K562 (cell line): ENCODE data around the gene METTL22. TPM values are rescaled to one million over a fixed set of nuclear protein-coding genes. Genes with fewer than 3 reads are reported as not detected.

Experiments used
- ATAC-seq: fragments of 200-7000 bp; cut with Tn5 transposase; 3 replicates; pipeline ENCODE4 v1.9.1; 2020; ENCODE audit warnings: moderate library complexity
- BruUV-seq: library from RNA; stranded (reverse); fragments of 400-500 nt; replicated peaks from 2 replicates; lab custom pipeline; 2021; lab: Mats Ljungman, UMichigan
- CTCF ChIA-PET: fragments of 300-600 bp; formaldehyde crosslinking; extraction: SDS; loops from one replicate; lab custom pipeline; 2021; ENCODE audit warnings: low intra/inter-chr PET ratio; lab: Yijun Ruan, JAX
- POLR2A ChIA-PET: fragments of 300-600, 350-650 bp; sonication (Branson Sonifier 250); formaldehyde crosslinking; extraction: SDS; loops from one replicate; lab custom pipeline; 2021; ENCODE audit warnings: antibody characterized with exemption, inconsistent platforms; lab: Yijun Ruan, JAX
- DNase-seq, 4 experiments: peaks; one replicate each; pipeline versions ENCODE4 v3.0.0 to v3.0.0-alpha.2; 2011 to 2018; ENCODE audit warnings: low spot score in 3 of 4, mixed read lengths in 3 of 4; ENCODE audit errors: extremely low read depth in 1 of 4
- FAIRE-seq: peaks from 2 replicates; lab custom pipeline; 2011; peaks lifted over from hg19 to GRCh38; lab: Jason Lieb, UNC
- H2AFZ ChIP-seq: 2 replicates; pipeline ENCODE4 v1.6.0; 2011; ENCODE audit warnings: low read depth, low read length, control low read depth, inconsistent platforms
- H3K27ac ChIP-seq: fragments of 200-600 bp; 3 replicates; pipeline ENCODE4 v1.8.0; 2011; ENCODE audit warnings: low read depth, mild to moderate bottlenecking, control low read depth, inconsistent platforms, low read length, moderate library complexity, mixed read lengths; ENCODE audit errors: extremely low read depth
- H3K27me3 ChIP-seq, 2 experiments: fragments of 300-600 bp in 1 of 2; 2 replicates in 1 of 2; 3 replicates in 1 of 2; pipeline versions ENCODE4 v1.6.0 to v1.8.0; 2011; ENCODE audit warnings: inconsistent platforms in 2 of 2, low read length in 2 of 2, mild to moderate bottlenecking in 1 of 2, mixed read lengths in 1 of 2, moderate library complexity in 1 of 2; ENCODE audit not compliant: control insufficient read depth in 2 of 2, insufficient read depth in 2 of 2
- H3K36me3 ChIP-seq: fragments of 300-600 bp; 3 replicates; pipeline ENCODE4 v1.8.0; 2011; ENCODE audit warnings: mild to moderate bottlenecking, low read length, inconsistent platforms; ENCODE audit not compliant: control insufficient read depth, insufficient read depth
- H3K4me1 ChIP-seq, 2 experiments: fragments of 200-600 bp in 1 of 2; replicated peaks in 1 of 2; 2 replicates in 1 of 2; 3 replicates in 1 of 2; pipeline versions ENCODE4 v1.5.1 to v1.8.0; 2011; ENCODE audit warnings: inconsistent platforms in 2 of 2, low read length in 2 of 2, mild to moderate bottlenecking in 1 of 2, mixed read lengths in 1 of 2, moderate library complexity in 1 of 2; ENCODE audit not compliant: control insufficient read depth in 2 of 2, insufficient read depth in 2 of 2
- H3K4me2 ChIP-seq: 2 replicates; pipeline ENCODE4 v1.6.1; 2011; ENCODE audit warnings: low read length, control low read depth, inconsistent platforms, mixed read lengths; ENCODE audit not compliant: insufficient read depth
- H3K4me3 ChIP-seq: fragments of 200-600 bp; sonication (generic), shearing (Covaris generic); 2 replicates; pipeline ENCODE4 v1.5.1; 2016; ENCODE audit warnings: control low read depth, inconsistent platforms
- H3K79me2 ChIP-seq: fragments of 200-600 bp; 3 replicates; pipeline ENCODE4 v1.8.0; 2011; ENCODE audit warnings: low read length, inconsistent platforms; ENCODE audit not compliant: control insufficient read depth, insufficient read depth
- H3K9ac ChIP-seq, 2 experiments: 2 replicates each; pipeline versions ENCODE4 v1.6.0 to v1.6.1; 2011; ENCODE audit warnings: low read depth in 2 of 2, low read length in 2 of 2, control low read depth in 1 of 2, inconsistent platforms in 1 of 2, mild to moderate bottlenecking in 1 of 2, mixed read lengths in 1 of 2; ENCODE audit not compliant: insufficient read depth in 1 of 2
- H3K9me1 ChIP-seq: one replicate; pipeline ENCODE4 v1.6.0; 2011; ENCODE audit warnings: inconsistent platforms, mild to moderate bottlenecking, low read length, moderate library complexity; ENCODE audit not compliant: control insufficient read depth, insufficient read depth
- H3K9me3 ChIP-seq: replicated peaks from 2 replicates; pipeline ENCODE4 v1.5.1; 2011; ENCODE audit warnings: low read depth, low read length, inconsistent platforms; ENCODE audit not compliant: control insufficient read depth, insufficient read depth
- H4K20me1 ChIP-seq: replicated peaks from 2 replicates; pipeline ENCODE4 v1.6.1; 2011; ENCODE audit warnings: low read length, inconsistent platforms, mixed read lengths; ENCODE audit not compliant: control insufficient read depth, insufficient read depth
- BACH1 ChIP-seq: fragments of 200-800 bp; sonication (Bioruptor generic); IDR thresholded peaks from 2 replicates; pipeline ENCODE4 v1.6.1; 2016; ENCODE audit warnings: missing genetic modification characterization, missing compliant biosample characterization
- BRD4 ChIP-seq: fragments of 200-600 bp; sonication (generic); IDR thresholded peaks from 2 replicates; pipeline ENCODE4 v1.6.1; 2017; ENCODE audit warnings: inconsistent platforms
- CAMTA2 ChIP-seq: fragments of 250-450 bp; sonication (Bioruptor Pico); conservative IDR thresholded peaks from 2 replicates; pipeline ENCODE4 v1.5.1; 2022
- EWSR1 ChIP-seq: fragments of 450-650 bp; IDR thresholded peaks from 2 replicates; pipeline ENCODE4 v1.6.1; 2018; ENCODE audit warnings: borderline replicate concordance, mild to moderate bottlenecking, low read depth, moderate library complexity; ENCODE audit not compliant: partially characterized antibody
- FOXJ3 ChIP-seq: sonication (generic); formaldehyde crosslinking; IDR thresholded peaks from 2 replicates; pipeline ENCODE4 v1.4.0; 2020; ENCODE audit warnings: mild to moderate bottlenecking, missing genetic modification reagents
- HCFC1 ChIP-seq: IDR thresholded peaks from 2 replicates; pipeline ENCODE4 v1.6.1; 2012; ENCODE audit warnings: low read depth, low read length, improper control_type of control experiment
- HSF4 ChIP-seq: fragments of 250-450 bp; sonication (Bioruptor Pico); IDR thresholded peaks from 2 replicates; pipeline ENCODE4 v2.1.2; 2022; ENCODE audit warnings: mild to moderate bottlenecking, moderate library complexity, borderline replicate concordance
- KAT8 ChIP-seq: fragments of 450-650 bp; IDR thresholded peaks from 2 replicates; pipeline ENCODE4 v1.6.1; 2016; ENCODE audit warnings: low read depth, mild to moderate bottlenecking
- POLR3A ChIP-seq: IDR thresholded peaks from 2 replicates; pipeline ENCODE4 v1.6.1; 2011; ENCODE audit warnings: borderline replicate concordance, mild to moderate bottlenecking, moderate library complexity; ENCODE audit not compliant: insufficient read length, insufficient read depth; ENCODE audit errors: extremely low read depth
- PRMT5 ChIP-seq: sonication (generic); formaldehyde crosslinking; IDR thresholded peaks from 2 replicates; pipeline ENCODE4 v1.5.0; 2020; ENCODE audit warnings: missing genetic modification reagents
- RAD51 ChIP-seq: fragments of 450-650 bp; IDR thresholded peaks from 2 replicates; pipeline ENCODE4 v1.7.1; 2016; ENCODE audit warnings: low read depth, mild to moderate bottlenecking, borderline replicate concordance
- STAT5B ChIP-seq: fragments of 250-450 bp; sonication (Bioruptor Pico); IDR thresholded peaks from 2 replicates; pipeline ENCODE4 v1.8.0; 2021; ENCODE audit warnings: mild to moderate bottlenecking, inconsistent platforms
- WGBS: fragments of 100-300 bp; shearing (Covaris generic); methylation state at CpG from one replicate; pipeline ENCODE4 v1.1.6; 2016; ENCODE audit warnings: low coverage, mixed read lengths; ENCODE audit not compliant: insufficient coverage; ENCODE audit errors: missing lambda C conversion rate; 5-methylcytosine and 5-hydroxymethylcytosine counted together
- in situ Hi-C: fragments of 300-500 bp; cut with MboI; formaldehyde crosslinking; loops from 4 replicates; pipeline ENCODE4 v1.15.0; 2018; ENCODE audit warnings: inconsistent platforms, mixed read lengths
- intact Hi-C: fragments of 100-400 bp; cut with micrococcal nuclease; formaldehyde crosslinking; loops from 2 replicates; pipeline ENCODE4 v1.14.2; 2022
- polyA plus RNA-seq, 8 experiments: library from polyadenylated mRNA; depleted of rRNA in 4 of 8; stranded (reverse) in 5 of 8; unstranded in 3 of 8; fragments of >200 nt; fragmentation: Nextera tagmentation in 2 of 8; fragmentation: Illumina TruSeq in 1 of 8; extraction: Ambion mirVana in 2 of 8; extraction: Trizol in 1 of 8; gene quantifications; 2 replicates each; pipeline versions ENCODE4 v1.2.1 to v1.2.3, GENCODE V29; 2011 to 2014; ENCODE audit warnings: inconsistent platforms in 1 of 8, missing spikeins in 1 of 8
- total RNA-seq, 7 experiments: library from RNA; depleted of rRNA in 6 of 7; stranded (reverse); fragments of >200 nt in 6 of 7; fragmentation: Illumina TruSeq in 2 of 7; extraction: Trizol in 2 of 7; gene quantifications; 2 replicates each; pipeline versions ENCODE4 v1.2.1 to v1.2.3, GENCODE V29; 2011 to 2021; ENCODE audit warnings: low replicate concordance in 1 of 7
- TF ChIP-seq, protein P1 (sequence below): fragments of 250-450 bp; sonication (Bioruptor Pico); IDR thresholded peaks from 2 replicates; pipeline ENCODE4 v1.8.0; 2022; ENCODE audit warnings: moderate library complexity, mild to moderate bottlenecking, inconsistent platforms
- TF ChIP-seq, protein P2 (sequence below): sonication (generic); formaldehyde crosslinking; IDR thresholded peaks from 2 replicates; pipeline ENCODE4 v1.8.0; 2022; ENCODE audit warnings: mild to moderate bottlenecking, missing genetic modification reagents
- TF ChIP-seq, protein P3 (sequence below): fragments of 450-650 bp; IDR thresholded peaks from 2 replicates; pipeline ENCODE4 v1.6.1; 2016; ENCODE audit warnings: borderline replicate concordance

Gene METTL22
- total and polyA plus RNA-seq, 9 of the 15 experiments (the other 6 are each of a cell fraction or from before 2014, with no cell fraction given): 6.9 to 33.2 (median 18.5) TPM

DNA sequence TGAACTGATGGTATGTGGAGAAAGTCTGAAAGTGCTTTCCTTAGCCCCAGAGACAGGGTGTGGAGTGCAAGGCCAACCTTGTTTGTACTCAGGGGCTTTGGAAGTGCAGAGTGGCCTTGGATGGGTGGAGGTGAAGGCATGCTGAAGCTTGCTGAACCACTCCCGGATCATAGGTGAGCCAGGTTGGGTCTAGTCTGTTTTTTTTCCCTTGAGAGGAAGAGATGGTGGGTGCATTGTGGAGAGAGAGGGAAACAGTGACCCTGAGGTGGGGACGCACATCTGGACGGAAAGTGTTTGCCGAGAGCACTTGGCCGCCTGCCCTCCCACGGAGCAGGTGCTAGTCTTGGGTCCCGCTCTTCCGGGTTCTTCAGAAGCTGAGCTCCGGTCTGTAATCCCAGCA, 65.4 kb downstream of the METTL22 start:
- Histone ChIP-seq H4K20me1 (no peaks in the 10 kb centered on the region), H3K27ac (no peak overlapping the region), H3K79me2 (no peaks in the 10 kb centered on the region), H3K9ac (no peak overlapping the region), H3K4me3 (no peak overlapping the region), H2AFZ (no peak overlapping the region), H3K9me3 (peaks cover 6% of the 10 kb centered on the region; the same call in 1 of the 2 replicates), H3K9me1 (no peaks in the 10 kb centered on the region), H3K27me3 (peaks cover 7 to 32% of the 10 kb centered on the region in 2 experiments; a peak in 4 of 5 replicates), H3K4me1 (no peaks in the 10 kb centered on the region), H3K36me3 (no peaks in the 10 kb centered on the region), H3K4me2 (no peak overlapping the region)
- FAIRE-seq (no peak), ATAC-seq (no peak), DNase-seq (no peak)
- 6% methylated on average over 9 of the region's 9 CpGs for WGBS
- CTCF ChIA-PET: no interaction called here
- in situ Hi-C loops: no loop called here
- intact Hi-C loops: no loop called here
- POLR2A ChIA-PET: interaction anchor here (0.6 kb wide), 1 partner anchor 13 kb away, joined by 3 read pairs; no protein-coding TSS in a partner anchor
- no TSS peak for BruUV-seq
- TF ChIP-seq, protein P1, sequence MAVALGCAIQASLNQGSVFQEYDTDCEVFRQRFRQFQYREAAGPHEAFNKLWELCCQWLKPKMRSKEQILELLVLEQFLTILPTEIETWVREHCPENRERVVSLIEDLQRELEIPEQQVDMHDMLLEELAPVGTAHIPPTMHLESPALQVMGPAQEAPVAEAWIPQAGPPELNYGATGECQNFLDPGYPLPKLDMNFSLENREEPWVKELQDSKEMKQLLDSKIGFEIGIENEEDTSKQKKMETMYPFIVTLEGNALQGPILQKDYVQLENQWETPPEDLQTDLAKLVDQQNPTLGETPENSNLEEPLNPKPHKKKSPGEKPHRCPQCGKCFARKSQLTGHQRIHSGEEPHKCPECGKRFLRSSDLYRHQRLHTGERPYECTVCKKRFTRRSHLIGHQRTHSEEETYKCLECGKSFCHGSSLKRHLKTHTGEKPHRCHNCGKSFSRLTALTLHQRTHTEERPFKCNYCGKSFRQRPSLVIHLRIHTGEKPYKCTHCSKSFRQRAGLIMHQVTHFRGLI (CRISPR knock-in tag): no peak
- TF ChIP-seq RAD51 (no peak), FOXJ3 (CRISPR knock-in tag) (no peak), HCFC1 (no peak), EWSR1 (no peak), POLR3A (no peak), CAMTA2 (CRISPR knock-in tag) (no peak), STAT5B (CRISPR knock-in tag) (no peak), BRD4 (no peak), PRMT5 (no peak), HSF4 (no peak), BACH1 (tag) (no peak), KAT8 (no peak)
- TF ChIP-seq, protein P2, sequence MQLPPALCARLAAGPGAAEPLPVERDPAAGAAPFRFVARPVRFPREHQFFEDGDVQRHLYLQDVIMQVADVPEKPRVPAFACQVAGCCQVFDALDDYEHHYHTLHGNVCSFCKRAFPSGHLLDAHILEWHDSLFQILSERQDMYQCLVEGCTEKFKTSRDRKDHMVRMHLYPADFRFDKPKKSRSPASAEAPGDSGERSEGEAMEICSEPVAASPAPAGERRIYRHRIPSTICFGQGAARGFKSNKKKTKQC (CRISPR knock-in tag): no peak
- TF ChIP-seq, protein P3, sequence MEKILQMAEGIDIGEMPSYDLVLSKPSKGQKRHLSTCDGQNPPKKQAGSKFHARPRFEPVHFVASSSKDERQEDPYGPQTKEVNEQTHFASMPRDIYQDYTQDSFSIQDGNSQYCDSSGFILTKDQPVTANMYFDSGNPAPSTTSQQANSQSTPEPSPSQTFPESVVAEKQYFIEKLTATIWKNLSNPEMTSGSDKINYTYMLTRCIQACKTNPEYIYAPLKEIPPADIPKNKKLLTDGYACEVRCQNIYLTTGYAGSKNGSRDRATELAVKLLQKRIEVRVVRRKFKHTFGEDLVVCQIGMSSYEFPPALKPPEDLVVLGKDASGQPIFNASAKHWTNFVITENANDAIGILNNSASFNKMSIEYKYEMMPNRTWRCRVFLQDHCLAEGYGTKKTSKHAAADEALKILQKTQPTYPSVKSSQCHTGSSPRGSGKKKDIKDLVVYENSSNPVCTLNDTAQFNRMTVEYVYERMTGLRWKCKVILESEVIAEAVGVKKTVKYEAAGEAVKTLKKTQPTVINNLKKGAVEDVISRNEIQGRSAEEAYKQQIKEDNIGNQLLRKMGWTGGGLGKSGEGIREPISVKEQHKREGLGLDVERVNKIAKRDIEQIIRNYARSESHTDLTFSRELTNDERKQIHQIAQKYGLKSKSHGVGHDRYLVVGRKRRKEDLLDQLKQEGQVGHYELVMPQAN: no peak
